Jurkat, Clone E6-1 (cell line): ENCODE results near the gene HCK.
A peak's percentile ranks its signal among the peaks of the same experiment; 100 is the strongest.

Experiments
- DNase-seq: peaks from one replicate; pipeline ENCODE4 v3.0.0-alpha.2; 2011; ENCODE audit warnings: low read depth, low spot score
- H3K4me3 ChIP-seq: 2 replicates; pipeline ENCODE4 v1.5.1; 2011; ENCODE audit warnings: mild to moderate bottlenecking, low read length, control low read depth, moderate library complexity

HCK gene

DNA sequence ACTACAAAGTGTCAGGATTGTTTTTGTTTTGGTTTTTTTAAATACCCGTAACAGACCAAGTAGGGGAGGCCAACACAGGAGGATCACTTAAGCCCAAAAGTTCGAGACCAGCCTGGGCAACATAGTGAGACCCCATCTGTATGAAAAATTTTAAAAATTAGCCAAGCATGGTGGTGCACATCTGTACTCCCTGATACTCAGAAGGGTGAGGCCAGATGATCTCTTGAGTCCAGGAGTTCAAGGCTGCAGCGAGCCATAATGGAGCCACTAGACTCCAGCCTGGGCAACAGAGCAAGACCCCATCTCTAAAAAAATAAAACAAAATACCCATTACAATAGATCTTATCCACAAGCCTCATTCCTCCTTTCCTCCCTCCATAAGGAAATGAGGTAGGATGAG is 28.7 kb downstream of the HCK start:
- DNase-seq, result no peak
- H3K4me3 ChIP-seq, result no peak overlapping the region

- DNase-seq, result no peak
These were observed 31.4 kb downstream of the HCK start for GRCh38 chr20:32083469-32083868.

DNA sequence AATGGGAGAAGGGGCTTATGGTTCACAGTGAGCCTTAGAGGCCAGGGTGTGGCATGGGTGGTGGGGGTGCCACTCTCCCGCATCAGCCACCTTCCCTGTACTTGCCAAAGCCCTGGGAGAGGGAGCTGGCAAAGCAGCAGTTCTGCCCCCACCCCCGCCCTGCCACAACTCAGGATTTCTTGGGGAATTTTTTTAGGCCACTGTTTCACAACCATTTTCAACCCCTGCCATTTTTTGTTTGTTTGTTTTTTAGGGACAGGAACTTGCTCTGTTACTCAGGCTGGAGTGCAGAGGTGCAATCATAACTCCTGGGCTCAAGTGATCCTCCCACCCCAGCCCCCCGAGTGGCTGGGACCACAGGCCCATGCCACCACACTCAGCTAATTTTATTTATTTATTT is 35.0 kb downstream of the HCK start:
- no peak for DNase-seq
- H3K4me3 ChIP-seq, result peak overlapping the region; percentile 28; the same call in 1 of the 2 replicates

More at GRCh38 chr20:32083469-32083868, 31.4 kb downstream of the HCK start:
- no peak overlapping the region for H3K4me3 ChIP-seq

DNA sequence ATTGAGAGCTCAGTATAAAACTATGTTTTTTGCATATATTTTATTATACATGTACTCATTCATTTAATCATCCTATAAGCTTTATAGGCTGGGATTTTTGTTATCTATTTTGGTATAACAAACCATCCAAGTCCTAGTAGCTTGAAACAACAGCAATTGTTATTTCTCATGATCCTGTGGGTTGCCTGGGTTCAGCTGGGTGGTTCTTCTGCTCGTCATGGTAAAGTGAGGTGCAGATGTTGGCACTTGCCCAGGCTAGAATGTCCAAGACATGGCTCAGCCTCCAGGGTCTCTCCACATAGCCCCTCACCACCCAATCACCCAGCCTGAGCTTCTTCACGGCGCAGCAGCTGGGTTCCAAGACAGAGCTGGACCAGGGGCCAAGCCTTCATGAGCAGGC is 36.7 kb downstream of the HCK start:
- DNase-seq, result no peak
- H3K4me3 ChIP-seq, result no peak overlapping the region

DNA sequence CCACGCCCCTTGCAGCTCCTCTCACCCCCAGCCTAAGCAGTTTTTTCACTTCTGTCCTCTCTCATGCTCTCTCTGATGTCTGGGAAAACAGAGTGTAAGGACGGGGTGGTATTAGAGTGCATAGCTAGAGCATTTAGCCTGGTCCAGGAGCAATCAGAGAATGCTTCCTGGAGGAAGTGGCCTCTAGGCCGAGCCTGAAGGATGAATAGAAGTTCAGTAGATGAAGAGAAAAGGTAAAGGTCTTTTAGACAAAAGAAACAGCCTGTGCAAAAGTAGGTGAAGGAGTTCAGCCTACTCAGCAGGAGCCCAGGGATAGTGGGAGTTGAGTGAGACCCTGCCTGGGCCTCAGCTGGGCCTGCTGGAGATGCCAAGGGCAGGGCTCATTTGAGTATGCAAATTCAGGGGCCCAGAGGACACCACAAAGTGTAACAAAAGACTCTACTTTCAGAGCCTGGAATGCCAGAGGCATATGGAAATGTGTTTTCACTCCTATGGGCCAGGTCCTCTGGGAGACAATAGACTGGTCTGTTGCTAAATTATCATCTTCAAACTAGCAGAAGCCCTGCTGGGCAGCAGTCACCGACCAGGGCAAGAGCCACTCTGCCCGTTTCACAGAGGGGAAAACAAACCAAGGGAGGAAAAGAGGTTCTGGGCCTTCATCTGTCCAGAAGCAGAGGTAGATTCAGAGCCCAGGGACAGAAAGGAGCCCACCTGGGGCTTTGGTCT is 37.8 kb downstream of the HCK start:
- no peak for DNase-seq
- H3K4me3 ChIP-seq, result no peak overlapping the region

GRCh38 chr20:32091888-32092346 is 39.9 kb downstream of the HCK start:
- peak; percentile 84 for DNase-seq
- H3K4me3 ChIP-seq, result no peak overlapping the region

DNA sequence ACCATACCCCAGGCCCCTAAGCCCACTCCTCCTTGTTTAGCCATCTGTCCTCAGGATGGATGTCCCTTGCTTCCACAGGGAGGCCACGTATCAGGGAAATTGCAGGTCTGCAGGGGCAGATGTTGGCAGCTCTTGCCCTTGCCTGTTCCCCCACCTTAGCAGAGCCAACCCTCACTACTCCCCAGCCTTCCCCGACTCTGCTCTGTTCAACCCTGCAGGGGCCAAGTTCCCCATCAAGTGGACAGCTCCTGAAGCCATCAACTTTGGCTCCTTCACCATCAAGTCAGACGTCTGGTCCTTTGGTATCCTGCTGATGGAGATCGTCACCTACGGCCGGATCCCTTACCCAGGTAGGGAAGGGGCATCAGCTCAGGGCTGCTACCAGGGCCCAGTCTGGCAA is 46.7 kb downstream of the HCK start:
- H3K4me3 ChIP-seq, result no peak overlapping the region
- no peak for DNase-seq

DNA sequence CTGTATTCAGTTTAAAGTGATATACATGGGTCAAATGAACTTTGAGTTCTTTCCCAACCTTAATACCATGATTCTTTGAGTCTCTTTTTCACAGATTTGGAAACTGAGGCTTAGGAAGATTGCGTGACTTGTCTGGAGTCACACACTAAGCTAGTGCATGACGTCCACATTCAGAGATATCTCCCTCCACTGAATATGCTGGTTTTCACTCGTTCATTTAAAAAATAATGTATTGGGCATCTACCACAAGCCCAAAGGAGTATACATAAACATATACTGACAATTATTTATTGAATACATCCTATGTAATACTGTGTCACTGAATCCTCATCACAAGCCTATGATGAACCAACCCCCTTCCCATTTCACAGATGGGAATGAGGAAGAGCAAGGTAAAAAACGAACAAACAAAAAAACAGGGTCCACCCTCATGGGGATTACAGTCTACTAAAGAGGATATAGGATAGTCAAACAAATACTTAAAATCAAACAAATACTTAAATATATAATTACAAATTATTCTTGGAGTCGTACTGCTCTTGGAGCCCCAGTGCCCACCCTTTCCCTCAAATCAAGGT is 56.9 kb downstream of the HCK start:
- DNase-seq, result no peak
- H3K4me3 ChIP-seq, result peak overlapping the region; percentile 97

DNA sequence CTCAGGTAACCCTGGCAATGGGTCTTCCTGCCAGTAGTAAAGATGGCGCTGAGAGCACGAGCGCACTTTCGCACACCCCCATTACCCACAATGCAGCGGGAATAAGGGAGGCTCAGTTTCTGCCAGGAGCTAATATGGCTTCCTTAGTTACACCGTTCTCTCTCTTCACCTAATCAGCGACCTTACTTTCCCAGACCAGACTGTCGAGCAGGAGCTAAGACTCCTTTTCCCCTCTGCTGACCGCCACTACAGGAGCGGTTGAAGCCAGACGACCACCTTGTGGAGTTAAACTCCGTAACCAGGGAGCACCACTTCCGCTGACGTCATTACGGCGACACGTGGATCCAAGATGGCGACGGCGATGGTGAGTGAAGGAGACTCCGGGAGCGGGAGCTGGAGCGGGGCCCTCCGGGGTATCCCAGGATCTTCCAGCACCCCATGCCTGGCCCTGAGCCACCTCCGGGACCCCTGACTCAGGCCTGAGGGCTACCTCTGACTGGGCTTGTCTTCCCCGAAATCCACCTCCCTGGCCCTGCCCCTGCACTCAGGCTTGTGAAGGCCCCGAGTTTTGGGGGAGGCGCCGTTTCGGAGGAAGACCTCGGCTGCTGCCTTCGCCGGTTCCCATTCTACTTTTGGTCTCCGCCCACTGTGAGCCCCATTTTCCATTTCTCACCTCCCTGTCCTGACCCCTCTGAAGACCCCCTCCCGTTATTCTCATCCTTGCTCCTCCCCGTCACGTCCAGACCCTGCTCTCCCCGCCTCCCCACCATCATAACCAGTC is 57.5 kb downstream of the HCK start, which contains the start of gene TM9SF4:
Gene TM9SF4, plus strand, starts transcription at position 323 of the 781 bp plus-strand sequence. Its CDS starts 27 bp downstream, at position 350.
- peak; percentile 96 for DNase-seq
- H3K4me3 ChIP-seq, result peak within 1 kb of the TSS; percentile 97

GRCh38 chr20:32110173-32110704 is 58.2 kb downstream of the HCK start:
- H3K4me3 ChIP-seq, result peak overlapping the region; percentile 97
- no peak for DNase-seq

GRCh38 chr20:32110727-32111126 is 58.7 kb downstream of the HCK start:
- DNase-seq, result no peak
- H3K4me3 ChIP-seq, result peak overlapping the region; percentile 97

DNA sequence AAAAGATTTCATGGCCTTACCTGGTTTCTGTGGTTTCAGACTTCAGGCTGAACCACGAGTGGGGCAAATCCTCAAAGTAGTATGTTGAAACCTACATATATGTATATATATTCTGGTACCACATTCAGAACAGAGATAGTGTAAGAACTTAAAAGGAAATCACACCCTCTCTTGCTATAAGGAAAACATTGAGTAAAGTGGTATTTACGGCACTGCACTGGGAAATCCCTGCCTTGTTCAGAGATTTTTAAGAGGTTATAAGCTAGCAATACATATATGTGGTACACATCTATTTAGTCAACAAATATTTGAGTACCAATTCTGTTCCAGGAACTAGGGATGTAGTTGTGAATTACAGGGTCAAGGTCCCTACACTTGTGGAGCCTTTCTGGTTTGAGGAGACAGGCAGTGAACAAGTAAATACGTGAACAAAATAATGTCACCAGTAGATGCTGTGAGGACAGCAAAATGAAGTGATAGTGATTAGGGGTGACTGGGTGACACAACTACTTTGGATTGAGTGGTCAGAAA is 59.2 kb downstream of the HCK start:
- no peak overlapping the region for H3K4me3 ChIP-seq
- DNase-seq, result no peak

DNA sequence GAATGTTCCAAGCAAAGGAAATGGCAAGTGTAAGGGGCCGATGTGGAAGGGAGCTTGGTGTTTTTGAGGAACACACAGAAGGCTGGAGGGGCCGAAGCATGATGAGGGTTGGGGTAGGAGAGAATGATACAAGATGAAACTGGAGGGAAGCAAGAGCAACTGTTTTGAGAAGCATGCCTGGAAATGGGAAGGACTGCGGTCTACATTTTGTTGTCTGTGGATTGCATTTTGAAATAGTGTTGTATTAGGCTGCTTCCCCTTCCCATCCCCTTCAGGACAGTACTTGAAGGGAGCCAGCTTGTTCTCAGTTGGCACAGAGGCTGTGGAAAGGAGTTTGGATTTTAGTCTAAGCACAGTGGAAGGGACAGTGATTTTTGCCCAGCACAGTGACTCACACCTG is 59.7 kb downstream of the HCK start:
- no peak overlapping the region for H3K4me3 ChIP-seq
- DNase-seq, result no peak

DNA sequence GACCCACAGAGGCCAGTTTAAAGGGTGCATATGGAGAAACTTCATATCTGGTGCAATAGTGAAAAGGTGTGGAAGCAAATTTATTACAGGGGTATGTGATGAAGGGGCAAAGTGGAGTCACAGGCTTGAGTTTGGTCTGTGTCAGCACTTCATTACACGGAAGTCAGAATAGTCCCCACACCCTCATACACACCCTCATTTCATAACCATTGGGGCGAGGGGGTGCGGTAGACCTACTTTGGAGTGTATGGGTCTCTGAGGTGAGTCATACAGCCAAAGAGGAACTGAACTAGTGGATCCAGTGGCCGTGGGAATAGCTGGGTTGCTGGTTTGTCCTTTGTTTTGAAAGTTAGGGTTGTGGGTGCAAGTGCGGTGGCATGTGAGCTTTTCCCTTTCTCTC is 60.8 kb downstream of the HCK start:
- DNase-seq, result no peak

DNA sequence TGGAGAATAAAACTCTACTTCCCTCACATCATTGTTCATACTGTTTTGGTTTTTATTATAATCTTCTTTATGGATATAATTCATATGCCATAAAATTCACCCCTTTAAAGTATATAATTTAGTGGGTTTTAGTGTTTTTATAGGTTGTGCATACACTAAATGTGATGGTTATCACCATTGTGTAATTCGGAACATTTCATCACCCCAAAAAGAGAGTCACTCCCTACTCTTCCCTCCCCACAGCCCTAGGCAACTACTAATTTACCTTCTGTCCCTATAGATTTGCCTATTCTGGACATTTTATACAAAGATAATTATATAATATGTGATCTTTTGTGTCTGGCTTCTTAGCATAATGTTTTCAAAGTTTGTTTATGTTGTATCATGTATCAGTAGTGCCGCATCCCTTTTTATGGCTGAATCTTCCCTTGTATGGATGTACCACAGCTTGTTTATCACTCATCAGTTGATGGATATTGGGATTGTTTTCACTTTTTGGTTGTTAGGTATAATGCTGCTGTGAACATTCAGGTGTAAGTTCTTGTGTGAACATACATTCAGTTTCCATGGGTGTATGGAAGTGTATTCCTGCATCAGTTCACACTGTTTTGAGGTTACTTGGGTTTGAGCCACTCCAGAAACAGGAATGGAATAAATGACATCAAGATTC is 61.7 kb downstream of the HCK start:
- DNase-seq, result no peak
- H3K4me3 ChIP-seq, result no peak overlapping the region

More for the DNA sequence above, 60.8 kb downstream of the HCK start:
- H3K4me3 ChIP-seq, result no peak overlapping the region

DNA sequence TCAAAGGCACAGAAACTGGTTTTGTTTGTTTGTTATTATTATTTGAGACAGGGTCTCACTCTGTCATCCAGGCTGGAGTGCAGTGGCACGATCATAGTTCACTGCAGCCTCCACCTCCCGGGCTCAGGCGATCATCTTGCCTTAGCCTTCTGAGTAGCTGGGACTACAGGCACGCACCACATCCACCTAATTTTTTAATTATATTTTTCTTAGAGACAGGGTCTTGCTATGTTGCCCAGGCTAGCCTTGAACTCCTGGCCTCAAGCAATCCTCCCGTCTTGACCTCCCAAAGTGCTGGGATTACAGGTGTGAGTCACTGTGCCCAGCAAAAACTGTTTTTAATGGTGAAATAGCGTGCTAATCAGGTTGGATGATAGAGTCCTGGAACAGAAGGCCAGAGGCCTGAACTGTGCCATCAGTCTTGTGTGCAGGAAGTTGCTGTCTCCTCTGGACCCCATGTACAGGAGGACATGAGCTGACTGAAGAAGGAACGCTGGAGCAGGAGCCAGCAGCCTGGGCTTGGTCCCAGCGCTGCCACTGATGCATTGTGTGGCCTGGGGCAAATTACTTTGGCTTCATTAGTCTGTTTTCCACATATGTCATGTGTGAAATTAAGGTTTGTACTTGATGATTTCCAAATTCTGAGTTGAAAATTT is 62.4 kb downstream of the HCK start:
- no peak for DNase-seq
- no peak overlapping the region for H3K4me3 ChIP-seq

DNA sequence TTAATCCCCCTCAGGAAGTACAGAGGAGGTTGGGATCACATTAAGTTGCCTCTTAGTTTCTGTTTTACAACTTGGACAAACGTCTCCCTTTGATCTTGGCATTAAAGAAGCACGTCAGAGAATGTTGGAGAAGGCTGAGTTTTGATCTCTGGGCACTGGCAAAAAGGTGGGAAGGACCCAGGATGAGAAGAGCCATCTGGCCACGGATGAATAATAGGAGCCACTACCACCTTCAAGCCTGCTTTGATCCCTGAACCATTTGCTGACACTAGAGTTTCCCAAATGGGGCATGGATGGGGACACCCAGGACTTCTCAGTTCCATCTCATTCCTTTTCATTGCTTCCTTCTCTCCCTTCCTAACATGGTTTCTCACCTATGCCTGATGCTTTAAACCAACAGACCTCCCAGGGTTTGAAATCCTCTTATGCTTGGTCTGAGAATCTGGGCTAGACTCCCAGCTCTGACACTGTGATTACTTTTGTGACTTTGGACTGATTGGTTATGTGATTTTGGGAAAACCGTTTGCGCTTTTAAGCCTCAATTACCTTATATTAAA is 63.2 kb downstream of the HCK start:
- no peak for DNase-seq
- H3K4me3 ChIP-seq, result no peak overlapping the region

- DNase-seq, result no peak
- H3K4me3 ChIP-seq, result no peak overlapping the region
These were observed 64.1 kb downstream of the HCK start for GRCh38 chr20:32116079-32116521.
